Measurements from ENCODE around the gene NFYA.
"Not testable (repeated sequence)": the region's sequence is repeated elsewhere in the genome, so short reads cannot be mapped to it uniquely, and the experiment has no call there.

Gene NFYA

DNA sequence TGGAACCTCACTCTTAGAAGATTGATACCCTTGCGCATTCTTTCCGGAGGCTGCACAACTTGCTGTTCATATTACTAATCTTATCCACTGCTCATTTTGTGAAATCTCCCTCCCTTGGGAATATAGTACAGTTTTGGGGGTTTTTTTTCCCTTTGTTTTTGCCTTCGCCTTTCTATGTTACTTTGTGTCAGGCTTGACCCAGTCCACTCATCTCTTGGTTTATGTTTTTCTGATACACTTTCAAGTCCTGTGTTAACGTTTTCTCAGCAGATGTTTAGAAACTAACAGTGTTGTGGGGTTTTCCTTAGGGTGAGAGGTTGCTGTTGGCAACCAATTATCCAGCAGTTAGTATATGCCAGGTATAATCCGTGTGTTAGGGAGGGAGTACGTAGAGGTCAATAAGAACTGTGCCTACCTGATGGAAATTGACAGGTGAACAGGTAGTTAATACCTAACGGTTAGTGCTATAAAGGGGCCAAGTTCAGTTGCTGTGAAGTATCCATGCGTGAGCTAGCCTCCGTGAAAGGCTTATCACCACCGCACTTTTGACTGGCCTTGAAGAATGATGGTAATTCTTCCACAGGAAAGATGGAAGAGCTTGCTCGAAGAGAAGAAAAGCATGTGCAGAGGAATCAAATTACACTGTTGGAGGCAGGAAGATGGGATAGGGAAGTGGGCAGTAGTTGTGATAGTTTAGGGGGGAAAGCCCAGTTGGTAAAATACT is 1.4 kb downstream of the NFYA start:
- peak; percentile 8 to 11 for DNase-seq

DNA sequence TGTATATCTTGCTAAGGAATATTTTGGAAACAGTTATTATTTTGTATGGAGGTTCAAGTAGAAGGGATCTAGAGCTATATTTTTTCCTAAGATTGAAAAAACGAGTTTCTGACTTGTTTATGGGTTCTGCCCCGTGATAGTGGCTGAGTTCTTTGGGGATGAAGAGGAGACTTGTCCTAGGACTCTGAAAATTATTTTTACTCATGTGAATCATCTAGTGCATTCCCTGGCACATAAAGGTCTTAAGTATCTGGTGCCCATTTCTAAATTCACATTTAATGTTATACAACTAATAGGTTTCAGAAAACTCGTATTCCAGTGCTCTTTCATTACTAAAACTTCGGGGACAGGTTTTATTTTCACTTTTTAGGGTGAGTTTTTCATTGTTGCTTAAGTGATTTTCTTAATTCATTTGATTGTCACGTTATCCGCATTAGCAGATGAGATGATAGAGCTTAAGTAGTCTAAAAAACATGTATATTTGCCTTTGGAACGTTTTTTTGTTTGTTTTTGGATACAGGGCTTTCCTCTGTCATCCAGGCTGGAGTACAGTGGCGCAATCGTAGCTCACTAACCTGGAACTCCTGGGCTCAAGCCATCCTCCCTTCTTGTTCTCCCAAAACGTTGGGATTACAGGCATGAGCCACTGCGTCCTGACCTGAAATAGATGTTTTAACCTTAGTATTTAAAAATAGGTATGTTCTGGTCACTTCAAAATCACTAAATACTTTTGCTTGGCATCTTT is 2.1 kb downstream of the NFYA start:
- no peak for DNase-seq

- no peak for DNase-seq
Measured at GRCh38 chr6:41075651-41076626, 3.2 kb downstream of the NFYA start.

DNA sequence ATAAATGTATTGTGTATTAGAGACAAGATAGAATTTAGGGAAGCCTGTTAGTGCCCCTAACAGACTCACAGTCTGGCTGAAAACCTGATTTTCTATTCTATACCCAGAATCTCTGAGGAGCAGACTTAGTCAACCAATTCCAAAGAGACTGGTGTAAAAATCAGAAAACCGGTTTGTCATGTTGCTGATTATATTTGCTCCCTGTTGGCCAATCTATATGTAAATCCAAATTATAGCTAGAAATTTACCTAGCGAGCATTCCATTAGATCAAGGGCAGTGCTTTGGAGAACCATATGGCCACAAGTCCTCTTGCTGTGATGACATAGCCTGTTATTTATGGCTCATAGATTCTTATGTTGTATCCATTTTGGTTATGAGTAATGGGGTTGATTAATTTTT is 4.8 kb downstream of the NFYA start:
- no peak for DNase-seq

DNA sequence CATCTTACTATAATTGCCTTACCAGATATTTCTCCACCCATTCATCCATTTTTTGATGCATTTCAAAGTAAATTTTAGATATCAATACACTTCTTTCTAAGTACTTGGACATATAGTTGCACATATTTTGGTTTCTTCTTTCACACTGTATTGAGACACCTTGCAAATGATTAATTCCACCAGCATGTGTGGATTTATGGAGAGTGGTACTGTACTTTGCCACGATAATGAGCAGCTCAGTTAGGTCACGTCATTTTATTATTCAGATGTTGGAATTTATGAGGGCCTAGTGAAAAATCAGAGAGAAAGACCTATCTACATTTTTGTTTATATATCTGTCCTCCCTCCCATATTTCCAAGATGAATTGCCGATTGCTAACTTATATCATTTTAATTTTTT is 5.3 kb downstream of the NFYA start:
- DNase-seq, result no peak

- DNase-seq, result no peak
Measured at GRCh38 chr6:41079080-41079479, 6.3 kb downstream of the NFYA start.

DNA sequence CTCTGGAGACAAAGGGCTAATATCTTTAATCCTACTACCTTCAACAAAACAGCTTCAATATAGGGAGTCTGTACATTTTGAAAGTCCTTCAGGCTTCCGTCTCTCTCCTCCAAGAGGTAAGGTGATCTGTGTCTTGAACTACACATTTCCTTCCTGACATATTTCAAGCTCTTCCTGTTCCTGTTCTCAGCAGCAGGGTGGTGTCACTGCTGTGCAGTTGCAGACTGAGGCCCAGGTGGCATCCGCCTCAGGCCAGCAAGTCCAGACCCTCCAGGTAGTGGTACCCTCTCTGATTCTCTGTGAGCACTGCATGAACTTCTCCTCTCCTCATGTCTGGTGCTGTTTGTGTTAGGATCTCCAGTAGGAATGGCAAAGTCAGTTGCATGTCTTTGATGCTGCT is 7.8 kb downstream of the NFYA start:
- no peak for DNase-seq

DNA sequence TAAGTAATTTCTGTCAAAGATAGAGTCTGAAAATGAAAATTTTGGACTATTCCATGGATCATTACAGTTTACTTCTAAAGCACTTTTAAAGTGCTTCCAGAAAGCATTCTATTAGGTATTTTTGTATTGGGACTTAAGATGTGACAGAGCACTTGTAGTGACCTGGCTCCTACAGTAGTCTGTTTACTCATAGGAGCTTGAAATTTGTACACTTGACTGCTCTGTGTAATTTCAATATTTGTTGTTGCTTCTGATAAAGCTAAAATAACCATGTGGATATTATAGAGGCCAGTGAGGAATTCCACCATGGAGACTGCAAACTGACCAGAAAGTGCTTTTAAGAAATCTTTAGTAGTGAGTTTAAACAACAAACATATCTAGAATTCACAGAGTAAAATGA is 10.3 kb downstream of the NFYA start:
- no peak for DNase-seq

GRCh38 chr6:41085182-41085581 is 12.4 kb downstream of the NFYA start:
- DNase-seq, result no peak

DNA sequence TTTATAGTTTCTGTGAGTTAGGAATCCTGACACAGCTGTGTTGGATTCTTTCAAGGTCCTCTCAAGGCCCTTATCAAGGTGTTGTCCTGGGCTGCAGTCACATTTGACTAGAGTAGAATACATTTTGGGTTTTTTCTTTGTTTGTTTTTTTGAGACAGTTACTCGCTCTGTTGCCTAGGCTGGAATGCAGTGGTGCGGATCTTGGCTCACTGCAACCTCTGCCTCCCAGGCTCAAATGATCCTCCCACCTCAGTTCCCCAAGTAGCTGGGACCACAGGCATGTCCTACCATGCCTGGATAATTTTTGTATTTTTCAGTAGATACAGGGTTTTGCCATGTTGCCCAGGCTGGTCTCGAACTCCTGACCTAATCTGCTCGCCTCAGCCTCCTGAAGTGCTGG is 15.7 kb downstream of the NFYA start:
- no peak for DNase-seq

- DNase-seq, result no peak
Measured at GRCh38 chr6:41090841-41091761, 18.3 kb downstream of the NFYA start.

GRCh38 chr6:41092421-41093140 is 19.8 kb downstream of the NFYA start:
- no peak for DNase-seq

- DNase-seq, result no peak
Measured at GRCh38 chr6:41093729-41094128, 21.0 kb downstream of the NFYA start.

- DNase-seq, result no peak
Measured at GRCh38 chr6:41097467-41098090, 24.8 kb downstream of the NFYA start.

DNA sequence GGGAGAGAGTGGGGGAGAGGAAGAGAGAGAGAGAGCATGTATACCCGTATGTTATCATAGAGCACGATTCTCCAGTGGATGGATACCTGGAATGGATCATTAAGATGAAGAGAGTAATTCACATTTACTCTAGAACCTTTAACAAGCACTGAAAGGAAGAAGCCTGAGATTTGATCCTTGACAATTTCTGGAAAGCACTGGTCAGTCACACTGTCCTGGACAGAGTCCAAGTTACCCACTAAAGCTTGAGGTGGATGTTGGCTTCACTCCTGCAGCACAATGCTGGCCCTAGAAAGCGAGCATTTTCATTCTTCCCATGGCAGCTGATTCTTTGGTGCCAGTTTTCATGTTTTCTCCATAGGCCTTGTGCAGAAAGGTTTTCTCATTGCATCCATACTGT is 25.6 kb downstream of the NFYA start:
- no peak for DNase-seq

- no peak for DNase-seq
Measured at GRCh38 chr6:41100871-41101287, 28.1 kb downstream of the NFYA start.

- no peak for DNase-seq
Measured at GRCh38 chr6:41103847-41104246, 31.1 kb downstream of the NFYA start.

GRCh38 chr6:41111017-41111416 is 38.2 kb downstream of the NFYA start:
- no peak for DNase-seq

DNA sequence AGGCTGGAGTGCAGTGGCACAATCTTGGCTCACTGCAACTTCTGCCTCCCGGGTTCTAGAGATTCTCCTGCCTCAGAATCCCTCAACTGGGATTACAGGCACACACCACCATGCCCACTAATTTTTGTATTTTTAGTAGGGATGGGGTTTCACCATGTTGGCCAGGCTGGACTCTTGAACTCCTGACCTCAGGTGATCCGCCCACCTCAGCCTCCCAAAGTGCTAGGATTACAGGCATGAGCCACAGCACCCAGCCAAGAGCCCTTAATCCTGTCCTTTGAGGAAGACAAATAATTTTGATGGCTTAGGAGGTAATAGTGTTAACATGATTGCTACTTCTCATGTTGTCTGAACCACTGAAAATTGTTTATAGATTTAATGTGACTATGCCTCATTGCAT is 42.3 kb downstream of the NFYA start:
- not testable (repeated sequence) for DNase-seq

GRCh38 chr6:41119508-41119907 is 46.7 kb downstream of the NFYA start:
- DNase-seq, result no peak

- no peak for DNase-seq
Measured at GRCh38 chr6:41120058-41120457, 47.3 kb downstream of the NFYA start.
